ENCODE data around the gene PLGLB2. TPM values are rescaled to one million over a fixed set of nuclear protein-coding genes. Genes with fewer than 3 reads are reported as not detected.
"Not testable (repeated sequence)": the region's sequence is repeated elsewhere in the genome, so short reads cannot be mapped to it uniquely, and the experiment has no call there.

PLGLB2 gene
- 0.35 TPM for polyA plus RNA-seq (2013, experiment 1 of 2)
- 0.49 TPM for polyA plus RNA-seq (2013, experiment 2 of 2)

DNA sequence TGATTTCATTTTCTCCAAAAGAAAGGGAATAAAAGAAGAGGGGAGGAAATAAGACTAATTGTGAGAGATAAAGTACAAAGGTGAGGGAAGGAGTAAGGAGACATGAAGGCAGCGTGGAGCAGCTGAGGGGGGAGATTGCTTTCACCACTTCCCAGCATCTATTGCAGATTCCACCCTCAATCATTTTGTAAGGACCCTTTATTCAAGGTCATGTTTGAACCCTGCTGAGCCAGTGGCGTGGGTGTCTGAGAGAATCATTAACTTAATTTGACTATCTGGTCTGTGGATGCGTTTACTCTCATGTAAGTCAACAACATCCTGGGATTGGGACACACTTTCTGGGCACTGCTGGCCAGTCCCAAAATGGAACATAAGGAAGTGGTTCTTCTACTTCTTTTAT, at the start of gene PLGLB2:
Gene PLGLB2, plus strand, starts transcription at position 297 of the 400 bp plus-strand sequence. Its CDS starts 67 bp downstream, at position 364.
- not testable (repeated sequence) for H3K23ac ChIP-seq (ENCODE audit: low read length in 2 of 2); H2BK12ac ChIP-seq (ENCODE audit: low read length in 2 of 2); H3K79me1 ChIP-seq (replicated peaks; ENCODE audit: low read length, poor library complexity, severe bottlenecking); H2AK5ac ChIP-seq (ENCODE audit: low read length, severe bottlenecking); H2BK5ac ChIP-seq (ENCODE audit: low read depth, low read length, poor library complexity, severe bottlenecking); H3K9ac ChIP-seq (ENCODE audit: low read length); H3K18ac ChIP-seq (ENCODE audit: low read depth in 1 of 2, low read length in 2 of 2); H2BK15ac ChIP-seq (ENCODE audit: low read depth, poor library complexity, severe bottlenecking); H3K4me2 ChIP-seq (ENCODE audit: low read length, poor library complexity, severe bottlenecking); H3K27ac ChIP-seq (ENCODE audit: low read length, poor library complexity, severe bottlenecking); H3K14ac ChIP-seq (ENCODE audit: low read length in 2 of 2); H3K36me3 ChIP-seq (ENCODE audit: control insufficient read depth in 1 of 2, insufficient read depth in 2 of 2, low read depth in 1 of 2, low read length in 2 of 2); H3K4me3 ChIP-seq (ENCODE audit: insufficient read depth in 1 of 2, low read depth in 1 of 2, low read length in 2 of 2); H3K9me3 ChIP-seq (ENCODE audit: control insufficient read depth, low read length); H4K8ac ChIP-seq (ENCODE audit: low read length); H2BK120ac ChIP-seq (ENCODE audit: low read depth, low read length); H2AFZ ChIP-seq (ENCODE audit: low read depth, low read length); H3K4me1 ChIP-seq (ENCODE audit: control insufficient read depth, insufficient read depth, low read depth, low read length); H3K27me3 ChIP-seq (ENCODE audit: control insufficient read depth in 1 of 2, insufficient read depth in 1 of 2, low read length in 2 of 2); H4K91ac ChIP-seq (ENCODE audit: low read length); DNase-seq; H3K4ac ChIP-seq (ENCODE audit: low read depth in 1 of 2, low read length in 2 of 2)
- no CpG with 5 or more reads among the region's 3 CpGs for WGBS

DNA sequence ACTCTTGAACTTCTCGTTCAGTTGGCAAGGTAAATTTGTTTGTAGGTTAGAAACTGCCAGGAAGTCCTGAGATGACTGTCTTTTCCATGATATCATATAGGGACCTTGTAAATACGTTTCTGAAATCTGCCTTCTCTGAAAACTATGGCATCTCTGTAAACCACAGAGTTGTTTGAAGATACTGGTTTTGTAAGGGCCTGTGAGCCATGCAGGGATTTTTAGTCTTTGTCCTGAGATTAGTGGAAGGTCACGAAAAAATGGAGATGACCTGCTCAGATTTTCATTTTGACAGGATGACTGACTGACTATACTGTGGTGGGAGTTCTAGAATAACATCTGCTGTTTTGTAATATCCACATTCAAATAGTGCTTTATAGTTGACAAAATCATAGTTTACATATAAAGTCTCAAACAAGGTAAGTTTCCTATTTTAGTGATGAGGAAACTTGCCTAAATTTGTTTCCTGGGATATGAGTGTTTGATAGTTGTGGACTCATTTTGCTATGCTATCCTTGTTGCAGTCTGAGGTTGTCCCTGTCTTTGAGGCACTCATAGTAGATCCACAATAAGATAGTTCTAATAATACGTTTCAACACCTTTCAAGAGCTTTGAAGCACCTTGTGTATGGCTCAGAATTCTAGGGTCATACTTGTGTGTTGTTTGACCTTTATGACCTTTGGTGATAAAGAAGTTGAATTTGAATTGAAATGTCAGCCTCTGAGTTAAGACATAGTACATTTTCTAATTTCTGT, 43.1 kb upstream of the PLGLB2 start:
- H3K4me1 ChIP-seq (ENCODE audit: control insufficient read depth, insufficient read depth, low read depth, low read length); H2BK12ac ChIP-seq (ENCODE audit: low read length in 2 of 2); H2BK15ac ChIP-seq (ENCODE audit: low read depth, poor library complexity, severe bottlenecking); H3K18ac ChIP-seq (ENCODE audit: low read depth in 1 of 2, low read length in 2 of 2); H4K91ac ChIP-seq (ENCODE audit: low read length); H3K27ac ChIP-seq (ENCODE audit: low read length, poor library complexity, severe bottlenecking); H2AK5ac ChIP-seq (ENCODE audit: low read length, severe bottlenecking); H3K4me3 ChIP-seq (ENCODE audit: insufficient read depth in 1 of 2, low read depth in 1 of 2, low read length in 2 of 2); H3K79me1 ChIP-seq (replicated peaks; ENCODE audit: low read length, poor library complexity, severe bottlenecking); H2BK5ac ChIP-seq (ENCODE audit: low read depth, low read length, poor library complexity, severe bottlenecking); H2BK120ac ChIP-seq (ENCODE audit: low read depth, low read length); H4K8ac ChIP-seq (ENCODE audit: low read length); H3K14ac ChIP-seq (ENCODE audit: low read length in 2 of 2); DNase-seq; H3K4ac ChIP-seq (ENCODE audit: low read depth in 1 of 2, low read length in 2 of 2); H3K4me2 ChIP-seq (ENCODE audit: low read length, poor library complexity, severe bottlenecking); H3K36me3 ChIP-seq (ENCODE audit: control insufficient read depth in 1 of 2, insufficient read depth in 2 of 2, low read depth in 1 of 2, low read length in 2 of 2); H3K9me3 ChIP-seq (ENCODE audit: control insufficient read depth, low read length); H3K9ac ChIP-seq (ENCODE audit: low read length); H3K23ac ChIP-seq (ENCODE audit: low read length in 2 of 2); H3K27me3 ChIP-seq (ENCODE audit: control insufficient read depth in 1 of 2, insufficient read depth in 1 of 2, low read length in 2 of 2); H2AFZ ChIP-seq (ENCODE audit: low read depth, low read length): not testable (repeated sequence)
- no CpG with 5 or more reads among the region's 4 CpGs for WGBS

DNA sequence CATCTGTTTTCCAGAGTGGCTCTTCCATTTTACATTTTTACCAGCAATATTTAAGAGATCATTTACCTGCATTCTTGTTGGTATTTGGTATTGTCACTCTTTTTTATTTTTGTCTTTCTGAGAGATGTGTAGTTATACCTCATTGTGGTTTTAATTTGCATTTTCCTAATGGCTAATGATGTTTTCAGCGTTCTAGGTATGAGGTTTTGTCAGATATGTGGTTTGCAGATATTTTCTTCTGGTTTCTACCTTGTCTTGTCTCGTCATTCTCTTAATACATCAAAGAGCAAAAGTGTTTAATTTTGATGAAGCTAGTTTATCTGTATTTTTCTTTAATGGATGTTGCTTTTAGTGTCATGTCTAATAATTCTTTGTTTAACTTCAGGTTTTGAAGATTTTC, 39.5 kb upstream of the PLGLB2 start:
- not testable (repeated sequence) for H3K4me1 ChIP-seq (ENCODE audit: control insufficient read depth, insufficient read depth, low read depth, low read length); H2BK5ac ChIP-seq (ENCODE audit: low read depth, low read length, poor library complexity, severe bottlenecking); H3K23ac ChIP-seq (ENCODE audit: low read length in 2 of 2); H2AFZ ChIP-seq (ENCODE audit: low read depth, low read length); H3K18ac ChIP-seq (ENCODE audit: low read depth in 1 of 2, low read length in 2 of 2); DNase-seq; H4K91ac ChIP-seq (ENCODE audit: low read length); H3K4me2 ChIP-seq (ENCODE audit: low read length, poor library complexity, severe bottlenecking); H3K14ac ChIP-seq (ENCODE audit: low read length in 2 of 2); H3K9ac ChIP-seq (ENCODE audit: low read length); H2BK120ac ChIP-seq (ENCODE audit: low read depth, low read length); H2BK12ac ChIP-seq (ENCODE audit: low read length in 2 of 2); H2BK15ac ChIP-seq (ENCODE audit: low read depth, poor library complexity, severe bottlenecking); H3K9me3 ChIP-seq (ENCODE audit: control insufficient read depth, low read length); H4K8ac ChIP-seq (ENCODE audit: low read length); H3K27me3 ChIP-seq (ENCODE audit: control insufficient read depth in 1 of 2, insufficient read depth in 1 of 2, low read length in 2 of 2); H3K4ac ChIP-seq (ENCODE audit: low read depth in 1 of 2, low read length in 2 of 2); H3K27ac ChIP-seq (ENCODE audit: low read length, poor library complexity, severe bottlenecking); H3K79me1 ChIP-seq (replicated peaks; ENCODE audit: low read length, poor library complexity, severe bottlenecking); H3K4me3 ChIP-seq (ENCODE audit: insufficient read depth in 1 of 2, low read depth in 1 of 2, low read length in 2 of 2); H3K36me3 ChIP-seq (ENCODE audit: control insufficient read depth in 1 of 2, insufficient read depth in 2 of 2, low read depth in 1 of 2, low read length in 2 of 2); H2AK5ac ChIP-seq (ENCODE audit: low read length, severe bottlenecking)
- WGBS: no CpG with 5 or more reads among the region's 2 CpGs

DNA sequence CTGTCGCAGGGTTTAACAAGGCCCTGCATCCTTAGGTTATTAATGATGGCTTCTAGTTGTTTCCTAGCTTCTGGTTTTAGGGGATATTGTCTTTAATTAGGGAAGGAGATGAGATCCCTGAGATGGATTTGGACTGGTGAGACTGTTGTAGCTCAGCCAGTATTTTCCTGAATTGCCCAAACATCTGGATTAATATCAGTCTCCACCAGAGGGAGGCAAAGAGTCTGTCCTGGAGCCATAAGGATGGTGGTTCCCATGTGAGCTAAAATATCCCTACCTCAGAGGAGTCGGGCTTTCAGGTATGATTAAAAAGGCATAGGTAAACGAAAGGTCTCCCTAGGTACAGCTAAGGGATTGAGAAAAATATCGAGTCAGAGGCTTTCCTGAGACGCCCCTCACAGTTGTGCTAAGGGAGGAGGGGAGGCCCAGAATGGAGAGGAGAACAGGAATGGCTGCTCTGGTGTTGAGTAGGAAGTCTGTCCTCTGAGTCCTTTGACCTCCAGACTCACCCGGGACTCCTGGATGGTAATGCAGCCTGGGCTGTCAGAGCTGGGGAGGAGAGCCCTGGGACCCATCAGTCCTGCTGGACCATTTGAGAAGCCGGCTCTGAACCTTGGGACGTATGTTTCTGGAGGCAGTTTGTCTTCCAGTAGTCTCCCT, 19.8 kb upstream of the PLGLB2 start:
- H3K9ac ChIP-seq (ENCODE audit: low read length); H3K36me3 ChIP-seq (ENCODE audit: control insufficient read depth in 1 of 2, insufficient read depth in 2 of 2, low read depth in 1 of 2, low read length in 2 of 2); H3K18ac ChIP-seq (ENCODE audit: low read depth in 1 of 2, low read length in 2 of 2); H3K4ac ChIP-seq (ENCODE audit: low read depth in 1 of 2, low read length in 2 of 2); H3K4me1 ChIP-seq (ENCODE audit: control insufficient read depth, insufficient read depth, low read depth, low read length); H2BK5ac ChIP-seq (ENCODE audit: low read depth, low read length, poor library complexity, severe bottlenecking); H4K8ac ChIP-seq (ENCODE audit: low read length); H3K9me3 ChIP-seq (ENCODE audit: control insufficient read depth, low read length); H3K23ac ChIP-seq (ENCODE audit: low read length in 2 of 2); H3K4me2 ChIP-seq (ENCODE audit: low read length, poor library complexity, severe bottlenecking); H3K14ac ChIP-seq (ENCODE audit: low read length in 2 of 2); H3K27ac ChIP-seq (ENCODE audit: low read length, poor library complexity, severe bottlenecking); H3K4me3 ChIP-seq (ENCODE audit: insufficient read depth in 1 of 2, low read depth in 1 of 2, low read length in 2 of 2); H2BK15ac ChIP-seq (ENCODE audit: low read depth, poor library complexity, severe bottlenecking); H3K79me1 ChIP-seq (replicated peaks; ENCODE audit: low read length, poor library complexity, severe bottlenecking); H3K27me3 ChIP-seq (ENCODE audit: control insufficient read depth in 1 of 2, insufficient read depth in 1 of 2, low read length in 2 of 2); H2BK120ac ChIP-seq (ENCODE audit: low read depth, low read length); DNase-seq; H2AFZ ChIP-seq (ENCODE audit: low read depth, low read length); H2BK12ac ChIP-seq (ENCODE audit: low read length in 2 of 2); H4K91ac ChIP-seq (ENCODE audit: low read length); H2AK5ac ChIP-seq (ENCODE audit: low read length, severe bottlenecking): not testable (repeated sequence)
- no CpG with 5 or more reads among the region's 8 CpGs for WGBS

All from mesenchymal stem cell (in vitro differentiated cells and primary cell).